Activated T-helper 1 cell treated with anti-CD3 and anti-CD28 coated beads, Interleukin-12 subunit alpha, Interleukin-12 subunit beta, Interleukin-2, Interleukin-4 antibody, amounts not matched to agents 30 ng/mL and 10 ng/mL and 1 ng/mL, durations not matched to agents 14 hours and 24 hours and 36 hours (primary cell): Measurements from ENCODE around the gene CFAP74. TPM values are rescaled to one million over a fixed set of nuclear protein-coding genes. Genes with fewer than 3 reads are reported as not detected.

ENCODE experiments used
- DNase-seq: peaks from one replicate; pipeline ENCODE4 v3.0.0; 2021; ENCODE audit warnings: low spot score
- H3K27ac Mint-ChIP-seq: one replicate; pipeline ENCODE4 v1.8.0; 2021; ENCODE audit warnings: mild to moderate bottlenecking, mixed read lengths
- H3K27me3 Mint-ChIP-seq: one replicate; pipeline ENCODE4 v1.8.0; 2022; ENCODE audit warnings: mild to moderate bottlenecking, moderate library complexity, mixed read lengths; ENCODE audit not compliant: insufficient read depth
- H3K36me3 Mint-ChIP-seq: one replicate; pipeline ENCODE4 v1.8.0; 2021; ENCODE audit warnings: low read depth, mixed read lengths
- H3K4me1 Mint-ChIP-seq: one replicate; pipeline ENCODE4 v1.8.0; 2021; ENCODE audit warnings: low read depth, mixed read lengths
- H3K4me3 Mint-ChIP-seq: one replicate; pipeline ENCODE4 v1.8.0; 2021; ENCODE audit warnings: mild to moderate bottlenecking, moderate library complexity, mixed read lengths
- H3K9me3 Mint-ChIP-seq: one replicate; pipeline ENCODE4 v1.8.0; 2021; ENCODE audit warnings: mixed read lengths
- intact Hi-C: fragments of 100-400 bp; cut with micrococcal nuclease; formaldehyde crosslinking; loops from one replicate; pipeline ENCODE4 v1.15.1; 2024
- total RNA-seq: library from RNA; stranded (reverse); gene quantifications from 2 replicates; pipeline ENCODE4 v1.2.3, GENCODE V29; 2022

CFAP74 gene
- total RNA-seq, 1 donor from 2014 or later, result not detected

DNA sequence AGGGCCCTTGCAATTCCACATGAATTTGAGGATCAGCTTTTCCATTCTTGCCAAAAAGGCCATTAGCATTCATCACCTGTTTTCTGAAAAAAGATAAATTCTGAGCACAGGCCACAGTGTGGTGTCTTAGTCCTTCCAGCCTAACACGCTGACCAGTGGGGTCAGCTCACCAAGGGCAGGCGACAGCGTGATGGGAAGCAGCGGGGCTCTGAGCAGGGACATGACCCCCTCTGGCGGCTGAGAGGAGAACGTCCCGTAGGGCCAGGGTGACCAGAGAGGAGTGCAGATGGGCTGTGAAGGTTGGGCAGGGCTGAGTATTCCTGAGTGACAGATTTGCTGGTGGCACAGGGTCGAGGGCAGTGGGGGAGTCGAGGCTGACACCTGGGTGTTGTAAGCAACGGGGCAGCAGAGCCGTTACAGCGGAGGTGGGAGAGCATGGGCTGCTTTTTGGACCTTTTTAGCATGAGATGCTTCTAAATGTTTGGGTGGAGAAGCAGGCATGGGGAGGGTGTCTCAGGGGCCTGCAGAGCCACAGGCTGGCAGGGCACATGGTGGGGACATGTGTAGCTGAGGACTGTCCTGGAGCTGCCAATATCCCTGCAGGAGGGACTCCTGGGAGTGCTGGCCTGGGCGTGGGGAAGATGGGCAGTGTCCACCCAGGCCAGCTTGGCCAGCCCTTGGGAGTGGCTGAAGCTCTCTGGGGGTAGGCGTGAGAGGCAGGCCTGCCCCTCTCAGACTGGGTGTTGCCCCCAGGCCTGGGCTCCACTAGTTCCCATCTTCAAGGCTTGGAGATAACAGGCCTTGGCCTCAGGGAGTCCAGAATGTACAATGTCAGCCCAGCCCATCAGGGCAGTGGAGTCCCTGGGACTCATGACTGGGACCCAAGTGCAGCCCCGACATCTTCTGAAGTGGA lies 97.1 kb downstream of the CFAP74 start:
- Mint-ChIP-seq H3K36me3 (peaks cover 2% of the 10 kb centered on the region), H3K27me3 (peaks cover 2% of the 10 kb centered on the region), H3K9me3 (no peaks in the 10 kb centered on the region), H3K4me1 (peaks cover 16% of the 10 kb centered on the region), H3K27ac (peak overlapping the region; percentile 76), H3K4me3 (peak overlapping the region; percentile 68)
- intact Hi-C loops, result loop anchor here (1.0 to 5.0 kb wide), 3 partner anchors 15 to 126 kb away; partner anchors contain the start of gene GNB1
- peak; percentile 61 for DNase-seq

DNA sequence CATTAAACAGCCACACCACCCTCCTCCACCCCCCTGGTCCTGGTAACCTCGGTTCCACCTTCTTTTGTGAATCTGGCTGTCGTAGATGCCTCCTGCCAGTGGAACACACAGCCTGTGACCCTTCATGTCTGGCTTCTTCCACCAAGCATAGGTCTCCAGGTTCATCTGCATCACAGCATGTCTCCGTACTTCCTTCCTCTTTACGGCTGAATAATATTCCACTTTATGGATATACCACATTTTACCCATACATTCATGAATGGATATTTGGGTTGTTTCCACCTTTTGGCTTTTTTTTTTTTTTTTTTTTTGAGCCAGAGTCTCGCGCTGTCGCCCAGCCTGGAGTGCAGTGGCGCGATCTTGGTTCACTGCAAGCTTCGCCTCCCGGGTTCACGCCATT lies 100.4 kb downstream of the CFAP74 start:
- DNase-seq, result no peak
- Mint-ChIP-seq H3K9me3 (no peaks in the 10 kb centered on the region), H3K4me3 (no peak overlapping the region), H3K4me1 (peaks cover 7% of the 10 kb centered on the region), H3K27me3 (peaks cover 6% of the 10 kb centered on the region), H3K27ac (no peak overlapping the region), H3K36me3 (peaks cover 2% of the 10 kb centered on the region)
- intact Hi-C loops, result no loop called here

DNA sequence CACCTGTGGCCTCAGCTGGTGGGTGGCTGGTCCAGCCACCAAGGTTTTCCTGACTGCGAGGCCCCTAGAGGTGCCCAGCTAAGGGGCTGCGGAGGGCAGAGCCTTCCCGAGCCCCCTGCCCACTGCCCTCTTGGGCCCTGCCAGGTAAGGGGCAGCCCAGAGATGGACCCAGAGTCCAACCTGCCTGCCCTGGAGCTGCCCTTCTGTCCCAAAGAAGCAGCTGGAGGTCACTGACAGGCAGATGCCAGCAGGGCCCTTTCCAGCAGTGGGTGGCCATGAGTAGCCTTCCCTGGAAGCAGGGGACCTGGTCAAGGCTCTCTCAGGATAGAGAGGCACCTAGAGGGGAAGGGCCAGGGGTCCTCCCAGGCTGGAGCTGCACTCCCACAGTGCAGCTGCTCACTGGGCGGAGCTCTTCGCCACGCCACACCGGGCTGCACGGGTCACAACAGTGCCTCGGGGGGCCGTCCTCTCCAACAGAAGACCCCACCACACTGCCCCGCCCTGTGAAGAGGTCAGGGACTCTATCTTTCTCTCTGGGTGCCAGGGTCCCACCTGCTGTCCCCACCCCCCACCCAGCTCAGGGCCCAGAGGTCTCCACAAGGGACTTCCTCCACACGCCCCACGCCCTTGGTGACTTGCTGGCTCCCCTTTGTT lies 101.8 kb downstream of the CFAP74 start:
- intact Hi-C loops, result no loop called here

DNA sequence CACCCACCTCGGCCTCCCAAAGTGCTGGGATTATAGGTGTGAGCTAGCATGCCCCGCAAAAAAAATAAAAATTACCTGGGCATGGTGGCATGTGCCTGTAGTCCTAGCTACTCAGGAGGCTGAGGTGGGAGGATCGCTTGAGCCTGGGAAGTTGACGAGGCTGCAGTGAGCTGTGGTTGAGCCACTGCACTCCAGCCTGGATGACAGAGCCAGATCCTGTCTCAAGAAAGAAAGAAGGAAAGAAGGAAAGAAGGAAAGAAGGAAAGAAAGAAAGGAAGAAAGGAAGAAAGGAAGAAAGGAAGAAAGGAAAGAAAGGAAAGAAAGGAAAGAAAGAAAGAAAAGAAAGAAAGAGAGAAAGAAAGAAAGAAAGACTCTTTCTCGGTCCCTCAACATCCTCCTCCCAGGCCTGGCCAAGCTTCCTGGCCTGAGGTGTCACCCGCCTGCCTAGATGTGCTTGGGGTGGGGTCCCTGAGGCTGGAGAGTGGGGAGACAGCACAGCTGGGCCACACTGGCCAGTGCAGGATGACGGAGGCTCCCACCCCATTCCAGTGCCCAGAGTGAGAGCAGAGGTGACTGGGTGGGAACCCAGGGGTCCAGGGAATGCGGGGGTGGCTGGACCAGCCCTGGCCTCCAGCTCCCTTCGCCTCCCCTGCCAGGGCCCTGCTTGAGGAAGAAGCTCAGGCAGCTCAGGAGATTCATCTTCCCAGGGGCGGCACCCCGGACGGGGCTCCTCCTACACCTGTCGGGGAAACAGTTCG lies 102.5 kb downstream of the CFAP74 start:
- DNase-seq, result no peak
- no peak overlapping the region for H3K27ac Mint-ChIP-seq
- H3K9me3 Mint-ChIP-seq, result no peaks in the 10 kb centered on the region
- intact Hi-C loops, result no loop called here
- H3K4me3 Mint-ChIP-seq, result no peak overlapping the region
- peaks cover 2% of the 10 kb centered on the region for H3K4me1 Mint-ChIP-seq
- H3K36me3 Mint-ChIP-seq, result peaks cover 2% of the 10 kb centered on the region
- H3K27me3 Mint-ChIP-seq, result peaks cover 9% of the 10 kb centered on the region

More for the DNA sequence above, 101.8 kb downstream of the CFAP74 start:
- DNase-seq, result no peak
- Mint-ChIP-seq H3K36me3 (peaks cover 2% of the 10 kb centered on the region), H3K4me3 (no peak overlapping the region), H3K27ac (no peak overlapping the region), H3K27me3 (peaks cover 8% of the 10 kb centered on the region), H3K4me1 (peaks cover 7% of the 10 kb centered on the region), H3K9me3 (no peaks in the 10 kb centered on the region)

DNA sequence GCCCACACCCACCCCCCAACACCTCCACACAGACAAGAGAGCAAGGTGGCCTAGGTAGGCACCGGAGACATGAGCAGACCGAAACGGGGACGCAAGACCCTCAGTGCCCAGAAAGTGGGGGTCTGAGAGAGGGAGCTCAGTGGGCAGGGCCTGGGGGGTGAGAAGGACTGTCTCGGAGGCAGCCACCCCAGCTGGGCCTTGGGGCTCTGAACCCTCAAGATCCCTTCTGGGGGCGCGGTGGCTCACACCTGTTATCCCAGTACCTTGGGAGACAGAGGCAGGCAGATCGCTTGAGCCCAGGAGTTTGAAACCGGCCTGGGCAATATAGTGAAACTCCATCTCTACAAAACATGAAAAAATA lies 103.6 kb downstream of the CFAP74 start:
- intact Hi-C loops, result no loop called here
- no peaks in the 10 kb centered on the region for H3K9me3 Mint-ChIP-seq

DNA sequence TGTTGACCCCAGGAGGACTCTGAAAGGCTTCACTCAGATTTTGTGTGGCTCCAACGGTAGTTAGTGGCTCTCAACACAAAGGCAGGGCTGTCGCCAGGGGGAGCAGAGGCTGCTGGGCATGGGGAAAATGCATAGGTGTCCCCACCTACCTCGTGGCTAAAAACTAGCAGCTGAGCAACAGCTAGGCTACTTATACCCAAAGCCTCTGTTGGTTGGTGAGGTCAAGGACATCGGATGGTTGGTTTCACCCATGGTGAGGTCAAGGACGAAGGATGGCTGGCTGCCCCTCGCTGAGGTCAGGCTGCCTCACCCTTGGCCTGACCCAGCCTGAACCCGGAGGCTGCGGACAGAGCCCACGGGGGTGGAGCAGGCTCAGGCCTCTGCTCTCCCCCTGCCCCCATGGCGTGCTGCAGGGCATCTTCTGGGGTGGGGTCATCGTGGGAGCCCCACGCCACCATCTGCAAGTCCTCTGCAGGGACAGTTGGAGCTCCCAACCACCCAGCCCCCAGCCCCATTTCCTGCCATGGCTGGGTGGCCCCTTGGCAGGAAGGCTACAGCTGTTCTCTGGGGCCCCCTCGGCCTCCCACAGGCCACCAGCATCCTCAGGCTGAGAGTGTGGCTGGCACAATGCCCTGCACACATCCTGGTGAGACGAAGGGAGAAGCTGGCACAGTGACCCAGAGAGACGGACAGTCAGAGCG lies 104.2 kb downstream of the CFAP74 start:
- Mint-ChIP-seq H3K4me3 (no peak overlapping the region), H3K4me1 (peaks cover 6% of the 10 kb centered on the region), H3K36me3 (peaks cover 2% of the 10 kb centered on the region), H3K27me3 (peaks cover 11% of the 10 kb centered on the region), H3K27ac (no peak overlapping the region), H3K9me3 (no peaks in the 10 kb centered on the region)
- no peak for DNase-seq
- intact Hi-C loops, result no loop called here

More for the DNA sequence above, 103.6 kb downstream of the CFAP74 start:
- no peak overlapping the region for H3K4me3 Mint-ChIP-seq
- H3K36me3 Mint-ChIP-seq, result peaks cover 2% of the 10 kb centered on the region
- peaks cover 11% of the 10 kb centered on the region for H3K27me3 Mint-ChIP-seq
- no peak for DNase-seq
- H3K27ac Mint-ChIP-seq, result no peak overlapping the region
- peaks cover 1% of the 10 kb centered on the region for H3K4me1 Mint-ChIP-seq

DNA sequence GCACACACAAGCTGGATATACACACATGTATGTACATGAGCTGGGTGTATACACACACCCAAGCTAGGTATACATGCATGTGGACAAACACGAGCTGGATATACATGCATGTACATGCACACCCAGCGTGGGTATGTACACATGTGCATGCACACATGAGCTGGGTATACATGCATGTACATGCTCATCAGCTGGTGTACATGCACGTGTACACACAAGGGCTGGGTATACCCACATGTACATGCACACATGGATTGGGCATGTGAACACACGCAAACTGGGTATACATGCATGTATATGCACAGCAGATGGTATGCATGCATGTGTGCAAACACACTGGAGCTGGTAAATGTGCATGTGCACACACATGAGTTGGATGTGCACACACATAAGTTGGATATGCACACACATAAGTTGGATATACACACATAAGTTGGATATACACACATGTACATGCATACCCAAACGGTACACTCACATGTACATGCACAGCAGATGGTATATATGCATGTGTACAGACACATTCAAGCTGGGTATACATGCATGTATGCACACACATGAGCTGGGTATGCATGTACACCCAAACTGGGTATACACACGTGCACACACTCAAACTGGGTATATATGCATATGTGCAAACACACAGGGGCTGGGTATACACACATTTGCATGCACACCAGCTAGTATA lies 105.2 kb downstream of the CFAP74 start:
- peaks cover 10% of the 10 kb centered on the region for H3K4me1 Mint-ChIP-seq
- peaks cover 11% of the 10 kb centered on the region for H3K27me3 Mint-ChIP-seq
- intact Hi-C loops, result no loop called here
- DNase-seq, result no peak
- no peaks in the 10 kb centered on the region for H3K9me3 Mint-ChIP-seq
- H3K4me3 Mint-ChIP-seq, result no peak overlapping the region
- H3K36me3 Mint-ChIP-seq, result peaks cover 2% of the 10 kb centered on the region
- H3K27ac Mint-ChIP-seq, result no peak overlapping the region

DNA sequence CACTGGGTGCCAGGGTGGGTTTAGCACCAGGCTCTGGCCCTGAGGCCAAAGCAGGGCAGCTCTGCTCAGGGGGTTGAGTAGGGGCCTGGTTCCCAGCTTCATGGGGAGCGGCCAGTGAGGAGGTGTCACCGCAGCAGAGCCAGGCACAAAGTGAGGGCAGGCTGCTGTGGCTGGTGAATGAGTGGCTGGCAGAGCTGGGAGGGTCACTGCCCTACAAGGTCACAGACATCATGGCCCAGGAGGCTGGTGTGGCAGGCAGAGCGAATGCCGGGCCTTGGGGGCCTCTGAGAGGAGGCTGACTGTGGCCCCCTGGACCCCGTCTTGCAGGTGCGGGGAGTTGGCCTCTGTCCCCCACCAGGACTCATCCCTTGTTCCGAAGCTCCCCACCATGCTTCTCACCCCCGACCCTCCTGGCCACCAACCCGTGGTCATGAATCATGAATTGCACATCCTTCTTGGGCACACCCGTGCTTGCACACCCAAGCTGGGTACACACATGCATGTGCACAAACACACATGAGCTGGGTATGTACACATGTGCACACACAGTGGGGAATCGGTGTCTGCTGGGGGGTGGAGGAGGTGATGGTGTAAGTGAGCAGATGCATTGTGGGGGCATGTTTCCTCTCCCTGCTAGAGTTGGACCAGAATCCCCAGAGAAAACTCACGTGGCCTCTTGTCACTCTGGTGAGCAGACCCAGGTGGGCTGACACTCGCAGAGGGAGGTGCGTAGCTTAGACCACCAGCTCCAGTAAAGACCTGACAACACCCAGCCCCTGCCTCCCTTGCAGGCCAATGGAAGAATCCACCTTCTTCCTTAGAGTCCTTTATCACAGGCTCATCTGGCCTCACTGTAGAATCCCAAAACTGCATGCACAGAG lies 107.9 kb downstream of the CFAP74 start:
- Mint-ChIP-seq H3K4me3 (no peak overlapping the region), H3K4me1 (peaks cover 21% of the 10 kb centered on the region), H3K27me3 (peaks cover 9% of the 10 kb centered on the region), H3K36me3 (peaks cover 2% of the 10 kb centered on the region), H3K27ac (no peak overlapping the region), H3K9me3 (no peaks in the 10 kb centered on the region)
- intact Hi-C loops, result no loop called here
- DNase-seq, result no peak

DNA sequence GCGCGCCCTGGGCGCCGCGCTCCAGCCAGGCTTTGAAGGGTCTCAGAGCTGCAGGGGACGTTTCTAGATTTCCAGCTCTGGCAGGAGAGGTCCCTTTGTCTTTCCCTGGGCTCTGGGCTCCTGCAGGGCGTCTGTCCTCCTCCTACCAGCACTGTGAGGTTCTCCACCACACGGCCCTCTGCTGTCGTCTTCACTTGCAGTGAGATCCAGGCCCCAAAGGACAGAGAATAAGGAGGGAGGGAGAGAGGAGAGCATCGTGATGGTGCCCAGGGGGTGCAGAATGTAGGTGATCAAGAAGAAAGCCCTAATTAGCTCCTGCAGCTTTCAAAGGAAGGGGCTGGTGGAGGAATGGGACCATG lies 108.5 kb downstream of the CFAP74 start:
- intact Hi-C loops, result no loop called here
- Mint-ChIP-seq H3K27me3 (peaks cover 9% of the 10 kb centered on the region), H3K27ac (no peak overlapping the region), H3K9me3 (no peaks in the 10 kb centered on the region), H3K36me3 (peaks cover 2% of the 10 kb centered on the region), H3K4me3 (peak overlapping the region; percentile 26), H3K4me1 (peaks cover 21% of the 10 kb centered on the region)
- DNase-seq, result no peak

DNA sequence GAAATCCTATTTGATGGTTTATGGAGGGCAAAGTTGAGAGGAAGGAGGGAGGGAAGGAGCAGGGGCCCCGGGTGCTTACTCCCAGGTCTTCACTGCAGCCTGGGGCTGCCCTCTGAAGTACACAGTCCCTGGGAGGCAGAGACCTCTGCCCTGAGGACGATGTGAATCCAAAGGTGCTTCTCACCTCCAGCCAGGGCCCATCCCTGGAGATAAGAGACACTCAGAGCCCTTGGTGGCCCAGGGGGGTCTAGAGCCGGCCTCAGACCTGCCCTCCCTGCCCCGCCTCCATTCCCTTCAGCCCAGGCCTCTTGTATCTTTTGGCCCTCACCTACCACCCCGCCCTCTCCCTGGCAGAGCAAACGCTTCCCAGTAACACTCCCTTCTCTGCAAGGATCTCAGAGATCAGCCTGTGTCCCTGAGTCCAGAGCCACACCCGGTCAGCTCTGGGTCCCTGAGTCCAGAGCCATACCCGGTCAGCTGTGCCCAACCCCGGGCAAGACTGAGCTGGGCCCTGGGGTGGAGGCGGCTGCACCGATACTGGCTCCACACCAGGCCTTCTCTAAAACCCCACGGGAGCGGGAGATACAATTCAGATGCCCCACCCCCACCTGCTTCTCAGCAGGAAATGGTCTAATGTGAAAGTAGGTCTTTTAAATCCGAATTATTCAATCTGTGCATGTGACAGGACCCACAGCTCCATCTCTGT lies 109.1 kb downstream of the CFAP74 start:
- Mint-ChIP-seq H3K27ac (peak overlapping the region; percentile 72), H3K4me1 (peaks cover 21% of the 10 kb centered on the region), H3K4me3 (peak overlapping the region; percentile 26), H3K36me3 (peaks cover 2% of the 10 kb centered on the region), H3K27me3 (peaks cover 9% of the 10 kb centered on the region), H3K9me3 (no peaks in the 10 kb centered on the region)
- intact Hi-C loops, result no loop called here
- DNase-seq, result no peak

DNA sequence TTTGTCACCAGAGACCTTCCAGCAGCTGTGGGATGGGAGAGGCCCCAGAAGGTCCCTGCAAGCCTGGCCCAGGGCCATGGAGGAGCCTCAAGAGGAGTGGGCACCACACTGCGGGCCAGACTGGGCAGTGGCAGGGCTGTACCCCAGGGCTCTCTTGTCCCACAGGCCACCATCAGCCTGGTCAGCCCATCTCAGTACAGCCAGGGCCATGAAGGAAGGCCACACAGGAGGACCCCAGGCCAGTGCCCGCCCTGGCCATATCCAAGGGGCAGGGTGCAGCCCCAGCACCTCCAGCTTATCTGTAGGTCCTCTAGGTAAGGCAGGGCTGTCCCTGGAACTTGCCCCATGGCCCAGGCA lies 109.6 kb downstream of the CFAP74 start:
- intact Hi-C loops, result no loop called here
- DNase-seq, result no peak
- peaks cover 7% of the 10 kb centered on the region for H3K27me3 Mint-ChIP-seq
- H3K27ac Mint-ChIP-seq, result no peak overlapping the region
- H3K4me3 Mint-ChIP-seq, result peak overlapping the region; percentile 7
- no peaks in the 10 kb centered on the region for H3K9me3 Mint-ChIP-seq
- H3K4me1 Mint-ChIP-seq, result peaks cover 25% of the 10 kb centered on the region
- H3K36me3 Mint-ChIP-seq, result peaks cover 4% of the 10 kb centered on the region
